HG02973 (cell line): ENCODE measurements around the gene SLC13A3.

Experiments
- ATAC-seq: cut with Tn5 transposase; IDR thresholded peaks from one replicate; pipeline ENCODE4 v1.9.1; 2021; ENCODE audit warnings: moderate library complexity; ENCODE audit not compliant: unreplicated experiment

SLC13A3 gene

GRCh38 chr20:46657137-46657536, 5.9 kb upstream of the SLC13A3 start:
- ATAC-seq: no peak

- ATAC-seq: no peak
Observed at GRCh38 chr20:46652699-46653098, 1.4 kb upstream of the SLC13A3 start.

GRCh38 chr20:46650575-46651090, 626 bp downstream of the SLC13A3 start:
- ATAC-seq: no peak

GRCh38 chr20:46649965-46650542, 1.2 kb downstream of the SLC13A3 start:
- ATAC-seq: no peak

- no peak for ATAC-seq
Observed at GRCh38 chr20:46649650-46649949, 1.7 kb downstream of the SLC13A3 start.

GRCh38 chr20:46648903-46649649, 2.2 kb downstream of the SLC13A3 start:
- no peak for ATAC-seq

- ATAC-seq: no peak
Observed at GRCh38 chr20:46647469-46647868, 3.8 kb downstream of the SLC13A3 start.

GRCh38 chr20:46646659-46647380, 4.4 kb downstream of the SLC13A3 start:
- no peak for ATAC-seq

- ATAC-seq: no peak
Observed at GRCh38 chr20:46646122-46646521, 5.1 kb downstream of the SLC13A3 start.

- no peak for ATAC-seq
Observed at GRCh38 chr20:46644733-46645132, 6.5 kb downstream of the SLC13A3 start.

- ATAC-seq: no peak
Observed at GRCh38 chr20:46644160-46644559, 7.1 kb downstream of the SLC13A3 start.

- ATAC-seq: no peak
Observed at GRCh38 chr20:46642969-46643343, 8.3 kb downstream of the SLC13A3 start.

- no peak for ATAC-seq
Observed at GRCh38 chr20:46642265-46642968, 8.8 kb downstream of the SLC13A3 start.

- no peak for ATAC-seq
Observed at GRCh38 chr20:46641424-46641823, 9.8 kb downstream of the SLC13A3 start.

GRCh38 chr20:46640536-46641311, 10.5 kb downstream of the SLC13A3 start:
- no peak for ATAC-seq

GRCh38 chr20:46640044-46640443, 11.2 kb downstream of the SLC13A3 start:
- no peak for ATAC-seq

GRCh38 chr20:46639587-46639986, 11.7 kb downstream of the SLC13A3 start:
- no peak for ATAC-seq

GRCh38 chr20:46638898-46639274, 12.4 kb downstream of the SLC13A3 start:
- no peak for ATAC-seq

- ATAC-seq: no peak
Observed at GRCh38 chr20:46638134-46638897, 12.9 kb downstream of the SLC13A3 start.
